ENCODE measurements around the gene RIPK3. TPM values are rescaled to one million over a fixed set of nuclear protein-coding genes. Genes with fewer than 3 reads are reported as not detected.
"Not testable (repeated sequence)": the region's sequence is repeated elsewhere in the genome, so short reads cannot be mapped to it uniquely, and the experiment has no call there.

Gene RIPK3
- total RNA-seq, 2 donors from 2014 or later: 12.5 to 15.5 TPM

DNA sequence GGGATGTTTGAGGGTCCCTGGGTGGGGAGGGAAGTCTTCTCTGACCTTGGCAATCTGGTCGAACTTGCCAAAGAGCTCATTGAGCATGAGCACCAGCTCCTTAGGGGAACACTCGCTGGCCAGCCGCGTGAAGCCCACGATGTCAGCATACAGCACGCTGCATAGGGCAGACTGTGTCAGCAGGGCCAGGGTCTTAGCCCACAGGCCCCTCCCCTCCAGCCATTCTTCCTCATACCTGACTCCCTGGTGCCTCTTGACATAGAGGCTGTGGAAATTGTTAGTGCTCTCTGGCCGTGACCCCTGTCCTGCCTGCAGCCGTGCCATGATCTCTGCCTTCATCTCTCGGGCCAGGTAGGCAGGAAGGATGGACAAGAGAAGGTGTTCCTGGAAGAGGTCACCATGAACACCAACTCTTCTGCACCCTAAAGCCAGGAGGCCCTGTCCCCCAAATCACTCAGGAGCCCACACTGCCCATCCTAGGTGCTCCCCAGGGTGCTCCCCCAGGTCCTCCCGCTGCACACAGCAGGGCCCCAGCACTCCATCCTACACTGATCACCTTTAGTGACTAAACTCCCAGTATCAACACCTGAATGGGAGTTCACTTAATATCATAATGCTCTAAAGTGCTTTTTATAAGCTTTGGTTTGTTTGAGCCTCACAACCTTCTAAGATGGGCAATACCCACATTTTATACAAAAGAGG lies 8.7 kb downstream of the RIPK3 start:
- Mint-ChIP-seq H3K4me1 (ENCODE audit: low read depth in 2 of 2) (peaks cover 58 to 65% of the 10 kb centered on the region in 2 donors), H3K27me3 (peaks cover 8 to 18% of the 10 kb centered on the region in 2 donors), H3K4me3 (no peak overlapping the region), H3K27ac (peak overlapping the region in 1 of 2 donors; percentile 69), H3K9me3 (no peaks in the 10 kb centered on the region), H3K36me3 (peaks cover under 1% of the 10 kb centered on the region)
- ATAC-seq (no peak), DNase-seq (ENCODE audit: low spot score) (no peak)

DNA sequence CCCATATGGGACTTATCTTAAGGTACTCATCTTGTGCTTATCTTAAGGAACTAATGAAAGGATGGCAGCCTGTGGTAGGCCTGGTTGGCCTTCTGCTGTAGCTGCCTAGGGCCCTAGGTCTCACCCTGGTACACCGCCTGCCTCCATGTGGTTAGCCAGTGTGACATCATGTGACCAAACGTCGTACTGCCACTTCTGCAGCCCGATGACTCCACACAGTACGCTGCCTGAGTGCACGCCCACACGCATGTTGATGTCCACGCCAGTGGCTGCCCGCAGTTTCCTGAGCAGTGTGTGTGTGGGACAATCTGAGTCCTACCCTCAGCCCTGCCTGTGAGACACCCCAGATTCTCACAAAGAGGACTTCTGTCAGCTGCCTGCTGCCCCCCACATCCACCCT lies 10.1 kb downstream of the RIPK3 start:
- H3K36me3 Mint-ChIP-seq: no peaks in the 10 kb centered on the region
- no peaks in the 10 kb centered on the region for H3K9me3 Mint-ChIP-seq
- H3K27ac Mint-ChIP-seq: peak overlapping the region; percentile 69 to 88
- ATAC-seq (peak; percentile 94), DNase-seq (ENCODE audit: low spot score) (peak; percentile 96)
- H3K4me3 Mint-ChIP-seq: peak overlapping the region; percentile 59
- peaks cover 52 to 62% of the 10 kb centered on the region in 2 donors for H3K4me1 Mint-ChIP-seq (ENCODE audit: low read depth in 2 of 2)
- peaks cover under 1 to 13% of the 10 kb centered on the region in 2 donors for H3K27me3 Mint-ChIP-seq

GRCh38 chr14:24329073-24329663 lies 10.6 kb downstream of the RIPK3 start:
- Mint-ChIP-seq H3K27me3 (peaks cover 0 to 13% of the 10 kb centered on the region in 2 donors), H3K36me3 (no peaks in the 10 kb centered on the region), H3K4me1 (ENCODE audit: low read depth in 2 of 2) (peaks cover 50 to 62% of the 10 kb centered on the region in 2 donors), H3K4me3 (peak overlapping the region; percentile 59), H3K9me3 (no peaks in the 10 kb centered on the region), H3K27ac (peak overlapping the region; percentile 69 to 88)
- no peak for ATAC-seq
- peak; percentile 55 for DNase-seq (ENCODE audit: low spot score)

DNA sequence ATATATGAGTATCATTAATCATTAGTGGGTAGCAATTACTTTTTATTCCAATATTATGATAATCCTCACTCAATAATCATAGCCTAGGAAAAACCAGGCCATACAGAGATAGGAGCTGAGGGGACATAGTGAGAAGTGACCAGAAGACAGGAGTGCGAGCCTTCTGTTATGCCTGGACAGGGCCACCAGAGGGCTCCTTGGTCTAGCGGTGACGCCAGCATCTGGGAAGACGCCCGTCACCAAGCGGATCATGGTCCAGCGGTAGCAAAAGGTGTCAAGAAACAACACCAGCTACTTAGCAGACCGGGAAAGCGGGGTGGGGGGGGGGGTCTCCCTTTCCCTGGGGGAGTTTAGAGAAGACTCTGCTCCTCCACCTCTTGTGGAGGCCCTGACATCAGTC lies 11.9 kb downstream of the RIPK3 start:
- H3K9me3 Mint-ChIP-seq; H3K36me3 Mint-ChIP-seq; DNase-seq (ENCODE audit: low spot score); ATAC-seq: not testable (repeated sequence)
- H3K4me3 Mint-ChIP-seq: peak overlapping the region; percentile 3
- peaks cover 47 to 62% of the 10 kb centered on the region in 2 donors for H3K4me1 Mint-ChIP-seq (ENCODE audit: low read depth in 2 of 2)
- H3K27me3 Mint-ChIP-seq: peaks cover 0 to 16% of the 10 kb centered on the region in 2 donors
- H3K27ac Mint-ChIP-seq: peak overlapping the region in 1 of 2 donors; percentile 17

DNA sequence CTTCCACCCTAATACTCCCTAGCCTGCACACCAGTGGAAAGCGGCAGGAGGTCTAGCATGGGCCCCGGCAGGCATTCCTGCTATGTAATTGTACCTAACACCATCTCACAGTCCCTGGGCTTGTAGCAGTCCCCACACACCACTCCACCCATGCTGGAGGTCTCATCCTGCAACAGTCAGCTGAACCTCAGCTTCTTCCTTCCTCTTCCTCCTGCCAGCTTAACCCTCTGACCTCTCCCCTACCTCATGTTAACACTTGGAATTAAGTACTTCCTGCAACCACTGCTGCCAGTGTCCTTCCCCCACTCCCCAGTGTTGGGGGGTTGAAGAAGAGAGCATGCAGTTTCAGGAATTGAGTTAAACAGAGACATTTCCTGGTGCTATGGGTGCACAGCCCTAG lies 12.5 kb downstream of the RIPK3 start:
- H3K9me3 Mint-ChIP-seq: no peaks in the 10 kb centered on the region
- peak overlapping the region in 1 of 2 donors; percentile 17 for H3K27ac Mint-ChIP-seq
- ATAC-seq: no peak
- peaks cover 3 to 18% of the 10 kb centered on the region in 2 donors for H3K27me3 Mint-ChIP-seq
- no peaks in the 10 kb centered on the region for H3K36me3 Mint-ChIP-seq
- H3K4me1 Mint-ChIP-seq (ENCODE audit: low read depth in 2 of 2): peaks cover 45 to 55% of the 10 kb centered on the region in 2 donors
- DNase-seq (ENCODE audit: low spot score): no peak
- peak overlapping the region; percentile 3 for H3K4me3 Mint-ChIP-seq

- H3K27me3 Mint-ChIP-seq: peaks cover 8 to 16% of the 10 kb centered on the region in 2 donors
- no peak for ATAC-seq
- H3K27ac Mint-ChIP-seq: no peak overlapping the region
Measured at GRCh38 chr14:24325963-24326362, 13.8 kb downstream of the RIPK3 start.

DNA sequence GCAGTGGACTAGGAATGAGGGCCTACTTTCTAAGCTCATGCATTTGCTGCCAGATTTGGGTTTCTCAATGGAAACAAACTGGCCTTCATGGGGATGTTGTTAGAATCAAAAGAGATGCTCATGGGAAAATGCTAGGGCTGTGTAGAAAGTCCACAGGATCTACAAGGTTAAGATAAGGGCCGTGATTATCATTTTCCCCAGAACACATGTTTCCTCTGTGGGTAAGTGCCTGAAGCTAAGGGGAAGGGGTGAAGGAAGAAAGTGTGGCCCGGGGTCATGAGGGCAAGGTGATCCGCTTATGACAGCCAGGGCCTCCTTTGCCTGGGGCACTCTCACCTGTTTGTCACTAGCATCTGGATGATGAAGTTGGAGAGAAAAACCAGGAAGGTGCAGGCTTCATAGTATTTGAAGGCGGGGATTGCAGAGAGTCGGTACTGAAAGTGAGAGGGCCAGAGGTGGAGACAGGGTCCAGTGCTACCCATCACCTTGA lies 14.7 kb downstream of the RIPK3 start:
- H3K4me3 Mint-ChIP-seq: no peak overlapping the region
- H3K4me1 Mint-ChIP-seq (ENCODE audit: low read depth in 2 of 2): peaks cover 27 to 33% of the 10 kb centered on the region in 2 donors
- no peaks in the 10 kb centered on the region for H3K9me3 Mint-ChIP-seq
- H3K27me3 Mint-ChIP-seq: peaks cover 8 to 12% of the 10 kb centered on the region in 2 donors
- H3K36me3 Mint-ChIP-seq: no peaks in the 10 kb centered on the region
- no peak overlapping the region for H3K27ac Mint-ChIP-seq
- ATAC-seq (no peak), DNase-seq (ENCODE audit: low spot score) (no peak)

More at GRCh38 chr14:24325963-24326362, 13.8 kb downstream of the RIPK3 start:
- Mint-ChIP-seq H3K4me3 (no peak overlapping the region), H3K4me1 (ENCODE audit: low read depth in 2 of 2) (peaks cover 36 to 42% of the 10 kb centered on the region in 2 donors), H3K9me3 (no peaks in the 10 kb centered on the region), H3K36me3 (no peaks in the 10 kb centered on the region)
- no peak for DNase-seq (ENCODE audit: low spot score)

GRCh38 chr14:24324024-24324423 lies 15.8 kb downstream of the RIPK3 start:
- Mint-ChIP-seq H3K4me1 (ENCODE audit: low read depth in 2 of 2) (peaks cover 17 to 23% of the 10 kb centered on the region in 2 donors), H3K4me3 (no peak overlapping the region), H3K36me3 (no peaks in the 10 kb centered on the region), H3K27ac (no peak overlapping the region), H3K9me3 (no peaks in the 10 kb centered on the region), H3K27me3 (peaks cover 13 to 14% of the 10 kb centered on the region in 2 donors)
- ATAC-seq (no peak), DNase-seq (ENCODE audit: low spot score) (peak; percentile 37)

DNA sequence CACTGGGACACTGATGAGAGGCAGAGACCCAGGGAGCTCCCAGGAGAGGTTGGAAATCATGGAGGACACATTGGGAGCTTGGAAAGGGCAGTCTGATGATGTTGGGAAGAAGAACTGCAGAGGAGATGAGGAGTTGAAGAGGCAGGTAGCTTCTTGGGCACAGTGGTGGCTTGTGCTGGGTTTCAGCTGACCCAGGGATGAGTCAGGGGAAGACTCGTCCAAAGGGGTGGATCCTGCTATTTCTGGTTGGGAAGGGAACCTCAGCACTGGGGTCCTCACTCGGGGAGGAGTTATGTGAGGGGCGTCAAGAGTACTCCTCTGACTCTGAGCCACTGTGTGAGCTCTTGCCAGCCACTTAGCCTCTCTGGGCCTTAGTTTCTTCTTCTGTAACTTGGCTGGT lies 16.4 kb downstream of the RIPK3 start:
- no peaks in the 10 kb centered on the region for H3K9me3 Mint-ChIP-seq

GRCh38 chr14:24322672-24323071 lies 17.1 kb downstream of the RIPK3 start:
- peak; percentile 50 for DNase-seq (ENCODE audit: low spot score)
- Mint-ChIP-seq H3K4me3 (no peak overlapping the region), H3K27ac (peak overlapping the region in 1 of 2 donors; percentile 47), H3K36me3 (no peaks in the 10 kb centered on the region), H3K4me1 (ENCODE audit: low read depth in 2 of 2) (peaks cover 9 to 15% of the 10 kb centered on the region in 2 donors), H3K27me3 (peaks cover 15 to 17% of the 10 kb centered on the region in 2 donors), H3K9me3 (no peaks in the 10 kb centered on the region)
- ATAC-seq: no peak

More for the DNA sequence above, 16.4 kb downstream of the RIPK3 start:
- Mint-ChIP-seq H3K36me3 (no peaks in the 10 kb centered on the region), H3K4me3 (no peak overlapping the region), H3K4me1 (ENCODE audit: low read depth in 2 of 2) (peaks cover 10 to 16% of the 10 kb centered on the region in 2 donors), H3K27me3 (peaks cover 15 to 17% of the 10 kb centered on the region in 2 donors), H3K27ac (no peak overlapping the region)
- no peak for ATAC-seq
- peak; percentile 39 for DNase-seq (ENCODE audit: low spot score)

DNA sequence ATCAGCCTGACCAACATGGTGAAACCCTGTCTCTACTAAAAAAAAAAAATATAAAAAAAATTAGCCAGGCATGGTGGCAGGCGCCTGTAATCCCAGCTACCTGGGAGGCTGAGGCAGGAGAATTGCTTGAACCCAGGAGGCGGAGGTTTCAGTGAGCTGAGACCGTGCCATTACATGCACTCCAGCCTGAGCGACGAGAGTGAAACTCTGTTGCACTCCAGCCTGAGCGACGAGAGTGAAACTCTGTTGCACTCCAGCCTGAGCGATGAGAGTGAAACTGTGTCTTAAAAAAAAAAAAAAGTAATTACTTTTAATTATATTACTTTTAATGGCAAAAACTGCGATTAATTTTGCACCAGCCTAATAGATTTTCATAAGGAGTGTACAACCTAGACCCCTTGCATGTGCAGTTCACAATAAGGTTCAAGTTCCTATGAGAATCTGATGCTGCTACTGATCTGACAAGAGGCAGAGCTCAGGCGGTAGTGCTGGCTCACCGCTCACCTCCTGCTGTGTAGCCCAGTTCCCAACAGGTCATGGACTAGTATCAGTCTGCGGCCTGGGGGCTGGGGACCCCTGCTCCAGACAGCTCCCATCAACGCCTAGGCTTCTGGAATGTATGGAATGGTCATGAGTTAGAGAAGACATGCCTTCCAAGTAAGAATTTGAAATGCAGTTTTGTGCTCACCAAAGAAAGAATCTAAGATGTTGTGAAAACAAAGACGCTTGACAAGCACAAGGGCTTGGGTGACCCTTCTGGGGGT lies 18.4 kb downstream of the RIPK3 start:
- peaks cover 15 to 17% of the 10 kb centered on the region in 2 donors for H3K27me3 Mint-ChIP-seq
- H3K9me3 Mint-ChIP-seq: no peaks in the 10 kb centered on the region
- peaks cover 5% of the 10 kb centered on the region for H3K36me3 Mint-ChIP-seq
- no peak overlapping the region for H3K27ac Mint-ChIP-seq
- DNase-seq (ENCODE audit: low spot score): no peak
- no peak for ATAC-seq
- H3K4me1 Mint-ChIP-seq (ENCODE audit: low read depth in 2 of 2): peaks cover 5 to 14% of the 10 kb centered on the region in 2 donors
- no peak overlapping the region for H3K4me3 Mint-ChIP-seq

GRCh38 chr14:24317141-24317928 lies 22.5 kb downstream of the RIPK3 start:
- peaks cover 5% of the 10 kb centered on the region for H3K36me3 Mint-ChIP-seq
- no peak for DNase-seq (ENCODE audit: low spot score)
- H3K4me1 Mint-ChIP-seq (ENCODE audit: low read depth in 2 of 2): peaks cover 39 to 45% of the 10 kb centered on the region in 2 donors
- peak overlapping the region; percentile 25 to 47 for H3K27ac Mint-ChIP-seq
- peak overlapping the region; percentile 21 for H3K4me3 Mint-ChIP-seq
- H3K9me3 Mint-ChIP-seq: no peaks in the 10 kb centered on the region
- ATAC-seq: no peak
- H3K27me3 Mint-ChIP-seq: peaks cover 11 to 13% of the 10 kb centered on the region in 2 donors

DNA sequence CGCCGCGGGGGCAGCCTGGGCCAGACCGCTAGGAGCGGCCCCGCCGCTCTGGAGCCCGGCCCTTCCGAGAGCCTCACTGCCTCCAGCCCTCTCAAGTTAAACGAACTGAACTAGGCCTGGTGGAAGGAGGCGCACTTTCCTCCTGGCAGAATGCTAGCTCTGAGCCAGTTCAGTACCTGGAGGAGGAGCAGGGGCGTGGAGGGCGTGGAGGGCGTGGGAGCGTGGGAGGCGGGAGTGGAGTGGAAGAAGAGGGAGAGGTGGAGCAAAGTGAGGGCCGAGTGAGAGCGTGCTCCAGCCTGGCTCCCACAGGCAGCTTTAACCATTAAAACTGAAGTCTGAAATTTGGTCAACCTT lies 23.2 kb downstream of the RIPK3 start:
- H3K27me3 Mint-ChIP-seq: peaks cover 7 to 8% of the 10 kb centered on the region in 2 donors
- H3K4me3 Mint-ChIP-seq: no peak overlapping the region
- DNase-seq (ENCODE audit: low spot score) (no peak), ATAC-seq (no peak)
- peaks cover 46 to 53% of the 10 kb centered on the region in 2 donors for H3K4me1 Mint-ChIP-seq (ENCODE audit: low read depth in 2 of 2)
- H3K27ac Mint-ChIP-seq: no peak overlapping the region
- no peaks in the 10 kb centered on the region for H3K9me3 Mint-ChIP-seq
- H3K36me3 Mint-ChIP-seq: peaks cover 5% of the 10 kb centered on the region
